Stimulated activated CD4-positive, alpha-beta T cell treated with anti-CD3 and anti-CD28 coated beads, TNF-alpha, amount 100 ng/mL, for 1 hour (primary cell): ENCODE results near the gene SOX8.

Experiments
- DNase-seq, 3 donors: peaks; one replicate each; pipeline ENCODE4 v3.0.0-alpha.2; 2020; ENCODE audit warnings: low read depth in 3 of 3, low spot score in 1 of 3

The SOX8 gene

GRCh38 chr16:972316-973002, 9.1 kb upstream of the SOX8 start:
- no peak for DNase-seq

GRCh38 chr16:973366-973765, 8.2 kb upstream of the SOX8 start:
- DNase-seq: no peak

- no peak for DNase-seq
Measured at GRCh38 chr16:974001-974601, 7.5 kb upstream of the SOX8 start.

- DNase-seq: no peak
Measured at GRCh38 chr16:974611-975261, 6.8 kb upstream of the SOX8 start.

GRCh38 chr16:975291-975690, 6.3 kb upstream of the SOX8 start:
- DNase-seq: no peak

- no peak for DNase-seq
Measured at GRCh38 chr16:976389-976931, 5.1 kb upstream of the SOX8 start.

- DNase-seq: no peak
Measured at GRCh38 chr16:977081-977701, 4.4 kb upstream of the SOX8 start.

GRCh38 chr16:977896-978295, 3.7 kb upstream of the SOX8 start:
- no peak for DNase-seq

- no peak for DNase-seq
Measured at GRCh38 chr16:978403-978802, 3.2 kb upstream of the SOX8 start.

- no peak for DNase-seq
Measured at GRCh38 chr16:979147-979546, 2.4 kb upstream of the SOX8 start.

GRCh38 chr16:979859-980594, 1.5 kb upstream of the SOX8 start:
- DNase-seq: no peak

GRCh38 chr16:980595-980854, 1.0 kb upstream of the SOX8 start:
- no peak for DNase-seq

GRCh38 chr16:982145-983043, 824 bp downstream of the SOX8 start:
- no peak for DNase-seq

GRCh38 chr16:983044-984030, 1.8 kb downstream of the SOX8 start:
- no peak for DNase-seq

- no peak for DNase-seq
Measured at GRCh38 chr16:984121-984694, 2.6 kb downstream of the SOX8 start.

GRCh38 chr16:984736-985636, 3.4 kb downstream of the SOX8 start:
- no peak for DNase-seq

- DNase-seq: no peak
Measured at GRCh38 chr16:985646-986400, 4.3 kb downstream of the SOX8 start.
